ENCODE measurements around the gene EMILIN1.
A peak's percentile ranks its signal among the peaks of the same experiment; 100 is the strongest.
"Not testable (repeated sequence)": the region's sequence is repeated elsewhere in the genome, so short reads cannot be mapped to it uniquely, and the experiment has no call there.

Gene EMILIN1

DNA sequence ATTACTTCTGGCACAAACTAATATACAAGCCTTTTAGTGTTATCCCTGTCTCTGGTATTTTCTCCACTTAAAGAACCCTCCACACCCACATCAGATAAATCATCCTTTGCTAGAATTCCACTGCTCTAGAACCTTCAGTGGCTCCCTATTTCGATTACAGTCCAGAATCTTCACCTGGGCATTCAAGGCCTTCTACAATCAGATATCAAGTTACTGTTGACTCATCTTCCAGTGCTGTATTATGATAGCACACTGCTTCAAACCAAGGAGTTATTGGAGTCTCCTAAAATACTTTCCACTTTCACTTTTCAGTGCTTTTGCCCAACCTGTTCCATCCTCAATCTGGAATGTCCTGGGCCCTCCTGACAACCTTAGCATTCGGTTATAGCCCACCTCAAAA lies 37.1 kb downstream of the EMILIN1 start:
- no peak for DNase-seq (ENCODE audit: low spot score)
- in situ Hi-C loops (cut with MboI; ENCODE audit: low pct_unique_long_range_greater_than_20kb, low sequenced_read_pairs, unreplicated experiment) = no loop called here
- TF ChIP-seq, protein P1, sequence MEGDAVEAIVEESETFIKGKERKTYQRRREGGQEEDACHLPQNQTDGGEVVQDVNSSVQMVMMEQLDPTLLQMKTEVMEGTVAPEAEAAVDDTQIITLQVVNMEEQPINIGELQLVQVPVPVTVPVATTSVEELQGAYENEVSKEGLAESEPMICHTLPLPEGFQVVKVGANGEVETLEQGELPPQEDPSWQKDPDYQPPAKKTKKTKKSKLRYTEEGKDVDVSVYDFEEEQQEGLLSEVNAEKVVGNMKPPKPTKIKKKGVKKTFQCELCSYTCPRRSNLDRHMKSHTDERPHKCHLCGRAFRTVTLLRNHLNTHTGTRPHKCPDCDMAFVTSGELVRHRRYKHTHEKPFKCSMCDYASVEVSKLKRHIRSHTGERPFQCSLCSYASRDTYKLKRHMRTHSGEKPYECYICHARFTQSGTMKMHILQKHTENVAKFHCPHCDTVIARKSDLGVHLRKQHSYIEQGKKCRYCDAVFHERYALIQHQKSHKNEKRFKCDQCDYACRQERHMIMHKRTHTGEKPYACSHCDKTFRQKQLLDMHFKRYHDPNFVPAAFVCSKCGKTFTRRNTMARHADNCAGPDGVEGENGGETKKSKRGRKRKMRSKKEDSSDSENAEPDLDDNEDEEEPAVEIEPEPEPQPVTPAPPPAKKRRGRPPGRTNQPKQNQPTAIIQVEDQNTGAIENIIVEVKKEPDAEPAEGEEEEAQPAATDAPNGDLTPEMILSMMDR (IDR thresholded peaks at IDR 0.05; ENCODE audit: extremely low read depth, insufficient read depth, missing control alignments) = no peak

DNA sequence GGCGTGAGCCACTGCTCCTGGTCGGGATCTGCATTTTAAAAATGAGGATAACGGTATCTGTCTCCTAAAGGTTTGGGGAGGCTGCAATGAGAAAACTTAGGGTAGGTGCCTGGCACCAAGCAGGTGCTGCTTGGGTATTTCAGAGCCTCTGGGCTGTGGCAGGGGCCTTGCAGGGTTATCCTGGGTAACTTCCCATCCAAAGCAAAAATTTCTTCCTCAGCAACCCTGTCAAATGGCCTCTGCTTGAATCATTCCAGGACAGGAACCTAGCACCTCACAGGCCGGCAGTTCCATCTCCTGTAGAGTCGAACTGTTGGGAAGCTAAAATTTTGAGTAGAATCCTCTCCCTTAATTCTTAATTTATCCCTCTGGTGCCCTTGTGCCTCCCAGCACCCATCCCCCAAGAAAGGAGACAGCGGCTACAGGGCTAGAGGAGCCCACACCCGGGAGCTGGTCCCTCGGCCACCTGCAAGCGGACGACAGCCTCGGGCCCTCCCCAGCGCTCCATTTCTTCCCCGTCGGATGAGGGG lies 39.6 kb downstream of the EMILIN1 start:
- DNase-seq (ENCODE audit: low spot score) = no peak
- TF ChIP-seq, protein P1 (IDR thresholded peaks at IDR 0.05; ENCODE audit: extremely low read depth, insufficient read depth, missing control alignments) = no peak
- in situ Hi-C loops (cut with MboI; ENCODE audit: low pct_unique_long_range_greater_than_20kb, low sequenced_read_pairs, unreplicated experiment) = no loop called here

DNA sequence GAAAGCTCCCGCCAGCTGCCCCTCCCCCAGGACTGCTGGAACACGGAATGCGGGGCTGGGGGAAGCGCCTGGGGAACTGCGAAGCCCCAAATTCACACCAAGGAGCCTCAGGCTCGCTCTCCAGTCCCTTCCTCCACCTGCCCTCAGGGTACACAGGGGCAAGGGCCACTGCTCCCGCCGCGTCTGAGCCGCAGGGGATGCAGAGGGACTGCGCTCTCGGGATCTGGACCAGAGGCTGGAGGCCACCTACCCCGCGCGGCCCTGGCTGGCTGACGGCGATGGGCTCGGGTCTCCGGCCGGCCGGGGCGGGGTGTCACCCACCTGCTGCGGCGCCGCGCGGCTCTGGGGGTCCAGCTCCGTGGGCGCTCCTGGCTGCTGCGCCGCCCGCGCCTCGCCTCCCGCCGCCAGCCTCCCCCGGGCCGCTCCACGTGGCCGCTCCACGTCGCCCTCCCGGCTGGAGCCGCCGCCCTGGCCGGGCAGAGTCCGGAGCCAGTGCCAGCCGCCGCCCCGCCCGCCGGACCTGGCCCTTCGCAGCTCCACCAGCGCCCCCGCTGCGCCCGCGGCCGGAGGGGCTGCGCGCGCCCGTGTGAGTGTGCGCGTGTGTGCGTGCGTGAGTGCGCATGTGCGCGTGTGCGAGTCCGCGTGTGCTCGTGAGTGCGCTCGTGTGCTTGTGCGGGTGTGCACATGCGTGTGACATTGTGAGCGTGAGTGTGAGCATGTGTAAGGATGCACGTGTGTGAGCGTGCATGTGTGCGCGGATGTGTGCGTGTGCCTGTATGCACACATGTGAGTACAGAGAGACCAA lies 40.3 kb downstream of the EMILIN1 start, which contains the start of gene CGREF1:
TSS of gene CGREF1 (minus strand) at position 604 of the 805 bp plus-strand sequence. CDS start 14,762 bp downstream, outside the sequence.
- TF ChIP-seq, protein P1 (IDR thresholded peaks at IDR 0.05; ENCODE audit: extremely low read depth, insufficient read depth, missing control alignments) = no peak
- peak; percentile 54 for DNase-seq (ENCODE audit: low spot score)
- in situ Hi-C loops (cut with MboI; ENCODE audit: low pct_unique_long_range_greater_than_20kb, low sequenced_read_pairs, unreplicated experiment) = no loop called here

DNA sequence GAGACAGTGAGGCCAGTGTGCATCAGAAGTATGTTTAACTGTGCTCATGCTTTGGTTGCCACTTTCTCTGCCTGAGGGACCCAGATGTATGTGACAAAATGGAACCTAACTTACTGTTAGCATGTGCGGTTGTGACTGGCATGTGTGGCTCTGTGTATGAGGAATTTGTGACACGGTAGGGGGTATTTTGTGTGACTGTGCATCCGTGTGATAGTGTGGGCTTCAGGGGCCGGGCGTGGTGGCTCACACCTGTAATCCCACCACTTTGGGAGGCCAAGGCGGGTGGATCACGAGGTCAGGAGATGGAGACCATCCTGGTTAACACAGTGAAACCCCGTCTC lies 40.9 kb downstream of the EMILIN1 start:
- DNase-seq (ENCODE audit: low spot score); in situ Hi-C loops (cut with MboI; ENCODE audit: low pct_unique_long_range_greater_than_20kb, low sequenced_read_pairs, unreplicated experiment): not testable (repeated sequence)

DNA sequence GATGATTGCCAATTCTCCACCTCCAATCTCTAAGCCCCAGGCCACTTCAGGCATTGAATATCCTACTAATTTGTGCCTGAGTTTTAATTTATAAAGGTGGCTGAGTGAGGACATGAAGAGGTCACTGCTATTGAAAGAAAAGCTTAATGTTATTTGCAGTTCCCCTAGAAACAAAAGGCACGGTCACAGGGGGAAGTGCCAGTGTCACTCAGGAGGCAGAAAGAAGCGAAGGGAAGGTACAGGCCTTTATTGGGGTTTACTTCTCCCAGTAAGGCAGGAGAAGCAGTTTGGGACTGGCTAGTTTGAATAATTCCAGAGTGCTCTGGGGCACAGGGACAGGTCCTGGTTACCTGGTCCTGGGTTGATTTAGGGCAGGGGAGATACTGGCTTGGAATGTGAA lies 43.5 kb downstream of the EMILIN1 start:
- TF ChIP-seq, protein P1 (IDR thresholded peaks at IDR 0.05; ENCODE audit: extremely low read depth, insufficient read depth, missing control alignments) = no peak
- in situ Hi-C loops (cut with MboI; ENCODE audit: low pct_unique_long_range_greater_than_20kb, low sequenced_read_pairs, unreplicated experiment) = no loop called here
- no peak for DNase-seq (ENCODE audit: low spot score)

DNA sequence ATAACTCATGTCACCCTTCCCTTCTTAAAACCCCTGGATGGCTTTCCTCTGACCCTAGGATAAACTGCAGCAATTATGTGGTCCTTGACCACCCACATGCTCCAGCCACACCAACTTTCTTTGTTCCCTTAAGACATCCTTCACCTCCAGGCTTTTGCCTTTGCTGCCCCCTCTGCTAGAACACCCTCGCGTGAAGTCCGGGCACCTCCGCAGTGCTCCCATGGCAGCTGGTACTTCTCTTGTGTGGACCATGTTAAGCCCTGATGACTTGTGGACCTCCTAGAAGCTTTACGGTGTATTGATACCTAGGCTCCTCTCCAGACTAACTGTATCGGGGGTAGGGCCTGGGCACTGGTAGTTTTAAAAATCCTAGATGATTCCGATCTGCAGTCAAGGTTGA lies 44.4 kb downstream of the EMILIN1 start:
- TF ChIP-seq, protein P1 (IDR thresholded peaks at IDR 0.05; ENCODE audit: extremely low read depth, insufficient read depth, missing control alignments) = no peak
- DNase-seq (ENCODE audit: low spot score) = no peak
- in situ Hi-C loops (cut with MboI; ENCODE audit: low pct_unique_long_range_greater_than_20kb, low sequenced_read_pairs, unreplicated experiment) = no loop called here
